Peyer's patch (tissue), 4 donors: ENCODE data around the gene FAM118A.

Experiments
- CTCF ChIP-seq, 6 experiments: fragments of 450-650 bp in 4 of 6; fragments of 200-600 bp in 2 of 6; sonication (generic) in 1 of 6; IDR thresholded peaks; one replicate each; pipeline ENCODE4 v1.5.1; 2017 to 2019; ENCODE audit warnings: antibody characterized with exemption in 6 of 6, mild to moderate bottlenecking in 3 of 6, moderate library complexity in 1 of 6
- POLR2A ChIP-seq, 2 donors: fragments of 450-650 bp; IDR thresholded peaks; one replicate each; pipeline ENCODE4 v1.5.1; 2017; ENCODE audit warnings: antibody characterized with exemption in 2 of 2, mild to moderate bottlenecking in 2 of 2, moderate library complexity in 2 of 2

- no peak for TF ChIP-seq CTCF (IDR thresholded peaks at IDR 0.05)
- TF ChIP-seq POLR2A (IDR thresholded peaks at IDR 0.05) = no peak
Measured at GRCh38 chr22:45322873-45323525, 13.3 kb downstream of the FAM118A start.
